Natural killer cell (primary cell): Measurements from ENCODE around the gene FGF4. TPM values are rescaled to one million over a fixed set of nuclear protein-coding genes. Genes with fewer than 3 reads are reported as not detected.
A peak's percentile ranks its signal among the peaks of the same experiment; 100 is the strongest.

Source experiments
- ATAC-seq, 3 donors: fragments of 150-1000 bp in 2 of 3; fragments of 200-7000 bp in 1 of 3; cut with Tn5 transposase; 1 replicate in 1 of 3; 2 replicates in 2 of 3; pipeline ENCODE4 v1.10.0; 2021; ENCODE audit warnings: mild to moderate bottlenecking in 2 of 3, moderate library complexity in 2 of 3
- DNase-seq, 2 donors: peaks; one replicate each; pipeline versions ENCODE4 v3.0.0 to v3.0.0-alpha.2; 2013 to 2021; ENCODE audit warnings: mixed read lengths in 1 of 2
- H3K27ac ChIP-seq: one replicate; pipeline ENCODE4 v1.5.1; 2013; ENCODE audit warnings: mild to moderate bottlenecking, low read length
- H3K27me3 ChIP-seq: one replicate; pipeline ENCODE4 v1.6.1; 2013; ENCODE audit warnings: low read length; ENCODE audit not compliant: control insufficient read depth, insufficient read depth
- H3K36me3 ChIP-seq: one replicate; pipeline ENCODE4 v1.6.1; 2013; ENCODE audit warnings: low read length; ENCODE audit not compliant: control insufficient read depth, insufficient read depth
- H3K4me1 ChIP-seq: one replicate; pipeline ENCODE4 v1.6.1; 2013; ENCODE audit warnings: low read length; ENCODE audit not compliant: control insufficient read depth, insufficient read depth
- H3K4me3 ChIP-seq: one replicate; pipeline ENCODE4 v1.5.1; 2013; ENCODE audit warnings: low read length
- H3K9me3 ChIP-seq: one replicate; pipeline ENCODE4 v1.6.1; 2013; ENCODE audit warnings: low read length; ENCODE audit not compliant: control insufficient read depth, insufficient read depth
- H3K27ac Mint-ChIP-seq, 2 donors: one replicate each; pipeline ENCODE4 v1.8.0; 2022; ENCODE audit warnings: mild to moderate bottlenecking in 2 of 2, mixed read lengths in 2 of 2, moderate library complexity in 1 of 2
- H3K27me3 Mint-ChIP-seq, 2 donors: one replicate each; pipeline ENCODE4 v1.8.0; 2022; ENCODE audit warnings: low read depth in 2 of 2, mixed read lengths in 2 of 2
- H3K36me3 Mint-ChIP-seq: one replicate; pipeline ENCODE4 v1.8.0; 2022; ENCODE audit warnings: mixed read lengths
- H3K4me1 Mint-ChIP-seq, 2 donors: one replicate each; pipeline ENCODE4 v1.8.0; 2022; ENCODE audit warnings: mixed read lengths in 2 of 2
- H3K4me3 Mint-ChIP-seq: one replicate; pipeline ENCODE4 v1.8.0; 2022; ENCODE audit warnings: mild to moderate bottlenecking, moderate library complexity, mixed read lengths
- H3K9me3 Mint-ChIP-seq, 2 donors: one replicate each; pipeline ENCODE4 v1.8.0; 2022; ENCODE audit warnings: mixed read lengths in 2 of 2
- CTCF ChIP-seq: fragments of 200-600 bp; IDR thresholded peaks from one replicate; pipeline ENCODE4 v1.8.0; 2022; ENCODE audit warnings: antibody characterized with exemption
- WGBS: methylation state at CpG from one replicate; pipeline ENCODE4 v1.1.7; 2013; ENCODE audit warnings: missing lambda C conversion rate; ENCODE audit not compliant: insufficient coverage; 5-methylcytosine and 5-hydroxymethylcytosine counted together
- intact Hi-C: fragments of 100-400 bp; cut with micrococcal nuclease; formaldehyde crosslinking; loops from one replicate; pipeline ENCODE4 v1.14.2; 2022
- total RNA-seq, 4 donors: library from RNA; stranded (reverse); fragments of 120-200 nt in 1 of 4; gene quantifications; one replicate each; pipeline versions ENCODE4 v1.2.3 to v1.2.4, GENCODE V29; 2013 to 2022

Gene FGF4
- total RNA-seq, 3 donors from 2014 or later (not counting 1 experiment from before 2014, with no cell fraction given) = not detected

- no peak overlapping the region for H3K27ac Mint-ChIP-seq
- Histone ChIP-seq H3K27me3 (no peaks in the 10 kb centered on the region), H3K27ac (no peak overlapping the region), H3K36me3 (no peaks in the 10 kb centered on the region), H3K4me1 (no peaks in the 10 kb centered on the region), H3K9me3 (no peaks in the 10 kb centered on the region), H3K4me3 (no peak overlapping the region)
- H3K4me1 Mint-ChIP-seq = no peaks in the 10 kb centered on the region
- H3K4me3 Mint-ChIP-seq = no peak overlapping the region
- no peak for TF ChIP-seq CTCF
- H3K36me3 Mint-ChIP-seq = no peaks in the 10 kb centered on the region
- no peaks in the 10 kb centered on the region for H3K9me3 Mint-ChIP-seq
- no peak for ATAC-seq
- intact Hi-C loops = no loop called here
- H3K27me3 Mint-ChIP-seq = no peaks in the 10 kb centered on the region
- no peak for DNase-seq
- WGBS = 71% methylated on average over 1 of the region's 1 CpG
These were observed 27.4 kb upstream of the FGF4 start for GRCh38 chr11:69802590-69802989.

- H3K9me3 Mint-ChIP-seq = no peaks in the 10 kb centered on the region
- intact Hi-C loops = no loop called here
- no peak for ATAC-seq
These were observed 26.6 kb upstream of the FGF4 start for GRCh38 chr11:69801513-69802335.

GRCh38 chr11:69800278-69800677 is 25.1 kb upstream of the FGF4 start:
- Mint-ChIP-seq H3K4me3 (no peak overlapping the region), H3K4me1 (no peaks in the 10 kb centered on the region), H3K36me3 (no peaks in the 10 kb centered on the region), H3K27ac (no peak overlapping the region), H3K27me3 (no peaks in the 10 kb centered on the region), H3K9me3 (no peaks in the 10 kb centered on the region)
- no peaks in the 10 kb centered on the region for H3K27me3 ChIP-seq
- H3K9me3 ChIP-seq = no peaks in the 10 kb centered on the region
- 93% methylated on average over 4 of the region's 5 CpGs for WGBS
- intact Hi-C loops = no loop called here
- no peaks in the 10 kb centered on the region for H3K4me1 ChIP-seq
- H3K4me3 ChIP-seq = no peak overlapping the region
- ATAC-seq = no peak
- no peak overlapping the region for H3K27ac ChIP-seq
- no peaks in the 10 kb centered on the region for H3K36me3 ChIP-seq
- no peak for TF ChIP-seq CTCF
- DNase-seq = no peak

More at GRCh38 chr11:69801513-69802335, 26.6 kb upstream of the FGF4 start:
- Mint-ChIP-seq H3K4me3 (no peak overlapping the region), H3K4me1 (no peaks in the 10 kb centered on the region), H3K27me3 (no peaks in the 10 kb centered on the region), H3K27ac (no peak overlapping the region), H3K36me3 (no peaks in the 10 kb centered on the region)
- Histone ChIP-seq H3K27me3 (no peaks in the 10 kb centered on the region), H3K4me1 (no peaks in the 10 kb centered on the region), H3K4me3 (no peak overlapping the region), H3K27ac (no peak overlapping the region), H3K9me3 (no peaks in the 10 kb centered on the region), H3K36me3 (no peaks in the 10 kb centered on the region)
- 37% methylated on average over 15 of the region's 15 CpGs for WGBS
- peak; percentile 28 for TF ChIP-seq CTCF
- DNase-seq = peak in 1 of 2 donors; percentile 46

GRCh38 chr11:69799582-69799981 is 24.4 kb upstream of the FGF4 start:
- Histone ChIP-seq H3K36me3 (no peaks in the 10 kb centered on the region), H3K9me3 (no peaks in the 10 kb centered on the region), H3K4me1 (no peaks in the 10 kb centered on the region), H3K27me3 (no peaks in the 10 kb centered on the region), H3K27ac (no peak overlapping the region), H3K4me3 (no peak overlapping the region)
- DNase-seq (no peak), ATAC-seq (no peak)
- no peak for TF ChIP-seq CTCF
- intact Hi-C loops = no loop called here
- Mint-ChIP-seq H3K27me3 (no peaks in the 10 kb centered on the region), H3K4me3 (no peak overlapping the region), H3K36me3 (no peaks in the 10 kb centered on the region), H3K9me3 (no peaks in the 10 kb centered on the region), H3K4me1 (no peaks in the 10 kb centered on the region), H3K27ac (no peak overlapping the region)
- WGBS = 28% methylated on average over 3 of the region's 3 CpGs
